Embryonic facial prominence (tissue), 1 donor: ENCODE measurements around the gene VPS11.
"Not testable (repeated sequence)": the region's sequence is repeated elsewhere in the genome, so short reads cannot be mapped to it uniquely, and the experiment has no call there.

Source experiments
- DNase-seq: peaks from one replicate; pipeline ENCODE4 v3.0.0-alpha.2; 2016; ENCODE audit errors: extremely low spot score

The VPS11 gene

GRCh38 chr11:119067371-119068222, at the start of gene VPS11:
Gene VPS11 (plus strand): TSS chr11:119067818. CDS start chr11:119067824, 6 bp downstream.
- DNase-seq, result peak; percentile 94

DNA sequence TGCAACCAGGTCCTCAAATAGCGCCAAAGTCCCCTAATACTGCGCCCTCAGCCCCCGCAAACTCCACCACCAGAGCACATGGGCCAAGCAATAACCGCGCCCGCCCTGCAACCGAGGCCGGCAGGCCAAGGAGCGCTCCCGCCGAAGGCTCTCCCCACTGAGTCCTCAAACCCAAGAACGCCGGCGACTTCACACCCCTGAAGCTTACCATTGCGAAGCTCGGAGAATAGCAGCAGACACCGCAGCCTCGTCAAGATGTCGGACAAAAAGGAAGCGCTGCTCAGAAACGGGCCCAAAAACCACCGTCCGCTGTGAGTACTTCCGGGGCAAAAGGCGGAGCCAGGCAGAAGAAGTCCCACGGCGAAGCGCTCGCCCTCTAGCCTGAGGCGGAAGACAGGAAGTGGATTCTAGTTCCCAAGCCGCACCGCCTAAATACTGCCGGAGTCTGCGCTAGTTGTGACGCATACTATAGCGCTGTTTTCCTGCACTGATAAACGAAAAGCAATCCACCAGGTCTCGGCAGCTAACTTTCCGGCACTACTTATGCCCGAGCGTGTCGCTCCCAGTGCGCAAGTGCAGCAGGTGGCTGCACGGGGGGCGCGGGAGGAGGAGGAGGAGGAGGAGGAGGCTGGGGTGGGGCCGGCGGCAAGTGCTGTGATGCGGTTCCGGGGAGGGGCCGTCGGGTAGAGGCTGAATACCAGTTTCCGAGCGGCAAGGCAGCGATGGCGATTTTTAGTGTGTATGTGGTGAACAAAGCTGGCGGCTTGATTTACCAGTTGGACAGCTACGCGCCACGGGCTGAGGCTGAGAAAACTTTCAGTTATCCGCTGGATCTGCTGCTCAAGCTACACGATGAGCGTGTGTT, 49.3 kb upstream of the VPS11 start, which contains the start of the genes RPS25 and TRAPPC4:
Gene RPS25, minus strand, starts transcription at position 270 of the 865 bp plus-strand sequence. Its CDS starts 59 bp downstream, at position 211.
Gene TRAPPC4, plus strand, starts transcription at position 693 of the 865 bp plus-strand sequence. Its CDS starts 30 bp downstream, at position 723.
- peak; percentile 95 for DNase-seq

DNA sequence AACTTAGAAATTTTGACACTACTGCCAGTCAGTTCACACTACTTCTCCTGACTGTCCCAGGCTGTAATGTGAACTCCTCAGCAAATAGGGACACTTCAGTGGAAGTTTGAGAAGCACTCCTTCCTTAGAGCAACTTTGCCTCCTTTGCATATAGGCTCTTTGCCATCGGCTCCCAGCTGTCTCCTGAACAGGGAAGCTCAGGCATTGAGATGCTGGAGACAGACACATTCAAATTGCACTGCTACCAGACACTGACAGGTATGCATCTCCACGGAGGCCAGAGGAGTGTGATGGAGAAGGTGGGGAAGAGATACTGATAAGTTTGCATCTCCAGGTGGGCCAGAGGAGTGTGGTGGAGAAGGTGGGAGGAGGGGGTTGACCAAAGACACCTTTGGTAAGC, 47.6 kb upstream of the VPS11 start:
- DNase-seq, result no peak

DNA sequence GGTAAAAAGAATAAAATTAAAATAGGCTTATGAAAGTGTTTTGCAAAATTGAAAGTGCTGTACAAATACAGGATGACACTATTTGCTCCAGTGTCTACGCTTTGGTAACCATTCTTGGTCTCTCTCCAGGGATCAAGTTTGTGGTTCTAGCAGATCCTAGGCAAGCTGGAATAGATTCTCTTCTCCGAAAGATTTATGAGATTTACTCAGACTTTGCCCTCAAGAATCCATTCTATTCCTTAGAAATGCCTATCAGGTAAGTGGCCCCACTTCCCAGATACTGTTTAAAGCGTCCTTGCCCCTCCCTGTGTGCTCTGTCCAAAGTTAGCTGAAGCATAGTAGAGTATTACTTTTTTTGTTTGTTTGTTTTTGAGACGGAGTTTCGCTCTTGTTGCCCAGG, 46.0 kb upstream of the VPS11 start:
- DNase-seq, result no peak

GRCh38 chr11:119023741-119024140, 43.9 kb upstream of the VPS11 start:
- DNase-seq, result no peak

DNA sequence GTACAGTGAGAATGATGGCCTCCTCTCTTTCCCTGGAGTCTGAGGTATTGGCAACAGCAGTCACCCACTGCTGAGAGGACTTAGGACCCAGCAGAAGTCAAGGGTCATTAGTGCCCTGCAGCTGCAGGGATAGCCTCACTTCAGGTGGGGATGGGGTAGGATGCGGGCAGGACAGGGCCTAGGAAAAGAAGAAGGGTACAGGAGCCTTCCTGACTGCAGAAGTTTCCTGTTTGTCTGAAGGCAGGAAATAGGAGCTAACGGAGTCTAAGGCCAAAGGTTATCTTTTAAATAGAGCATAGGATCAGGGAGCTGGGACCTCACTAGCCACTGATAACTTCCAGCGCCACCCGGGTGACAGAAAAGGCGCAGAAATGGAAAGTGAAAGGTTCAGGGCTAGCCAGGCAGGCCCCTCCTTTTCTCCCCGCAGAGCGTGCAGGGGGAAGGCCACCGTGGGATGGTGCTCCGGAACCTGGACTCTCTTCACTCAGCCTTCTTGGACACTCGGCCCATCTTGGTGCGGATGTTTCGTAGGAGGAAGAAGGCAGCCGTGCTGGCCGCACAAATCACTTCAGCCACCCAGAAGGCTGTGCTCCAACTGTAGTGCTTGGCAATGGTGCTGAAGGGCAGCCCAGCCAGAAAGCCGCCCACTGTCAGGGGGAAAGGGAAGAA, 43.1 kb upstream of the VPS11 start:
- DNase-seq, result no peak

DNA sequence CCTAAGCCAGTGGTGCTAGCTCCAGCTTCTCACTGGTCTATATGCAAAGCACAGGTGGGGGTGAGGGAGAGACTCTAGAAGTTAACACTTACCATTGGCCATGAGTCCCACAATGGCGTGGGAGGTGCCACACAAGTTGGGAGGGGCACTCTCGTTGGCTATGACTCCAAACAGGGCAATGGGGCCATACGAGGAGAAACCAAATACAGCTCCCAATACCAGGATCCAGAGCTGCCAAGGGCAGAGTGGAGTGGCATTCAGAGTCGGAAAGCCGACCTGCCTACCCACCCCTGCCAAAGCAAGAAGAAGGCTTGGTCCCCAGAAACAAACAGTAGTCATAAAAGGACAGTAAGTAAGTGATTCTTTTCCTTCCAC, 42.5 kb upstream of the VPS11 start:
- no peak for DNase-seq

DNA sequence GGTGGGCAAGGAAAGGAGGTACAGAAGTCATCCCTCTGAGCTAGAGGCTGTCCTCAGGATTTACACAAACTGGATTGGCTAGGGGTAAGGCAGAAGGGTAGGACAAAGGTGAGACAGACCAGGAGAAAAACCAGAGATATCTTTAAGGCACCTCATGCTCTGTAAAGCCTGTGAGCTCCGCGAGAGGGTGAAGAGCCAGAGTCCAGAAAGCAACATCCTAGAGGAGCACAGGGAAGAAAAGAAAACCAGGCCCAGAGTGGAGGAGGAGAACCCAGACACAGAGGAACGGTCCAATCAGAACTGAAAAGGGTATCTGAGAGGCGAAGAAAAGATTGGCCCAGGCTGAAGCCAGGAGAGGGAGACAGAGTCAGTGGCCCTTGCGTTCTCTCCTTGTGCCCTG, 42.1 kb upstream of the VPS11 start:
- DNase-seq, result no peak

DNA sequence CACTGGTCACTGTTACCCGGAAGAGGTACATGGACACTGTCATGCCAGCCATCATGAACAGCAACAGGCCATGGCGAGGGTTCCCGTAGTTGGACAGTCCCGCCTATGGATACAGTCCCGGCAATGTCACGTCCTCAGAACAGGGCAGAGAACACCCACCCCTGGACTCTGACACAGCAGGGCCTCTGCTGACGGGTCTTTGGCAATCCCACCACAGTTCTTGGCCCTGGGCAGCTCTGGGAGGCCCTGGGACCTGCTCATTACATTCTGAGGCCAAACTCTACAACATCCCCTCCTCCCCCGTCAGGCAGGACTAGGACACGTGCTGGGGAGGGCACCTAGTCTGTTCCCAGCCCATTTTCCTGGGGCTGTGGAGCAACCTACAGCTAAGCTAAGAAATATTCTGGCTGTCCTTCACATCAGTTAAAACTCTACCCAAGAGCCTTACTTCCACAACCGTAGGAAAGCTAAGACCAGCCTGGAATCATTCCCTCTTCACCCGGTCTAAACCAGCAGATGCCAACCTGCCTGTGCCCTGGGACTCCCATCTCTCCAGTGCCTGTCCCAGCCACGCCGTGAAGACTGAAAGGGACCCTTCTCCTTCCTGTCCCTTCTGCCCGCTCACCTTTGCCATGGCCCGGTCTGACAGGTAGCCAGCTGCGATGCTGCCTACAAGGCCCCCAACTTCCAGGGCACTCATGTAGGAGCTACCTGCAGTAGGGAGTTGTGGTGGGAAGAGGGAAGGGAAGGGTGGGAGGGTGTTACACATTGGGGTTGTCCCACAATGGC, 41.4 kb upstream of the VPS11 start:
- DNase-seq, result no peak

DNA sequence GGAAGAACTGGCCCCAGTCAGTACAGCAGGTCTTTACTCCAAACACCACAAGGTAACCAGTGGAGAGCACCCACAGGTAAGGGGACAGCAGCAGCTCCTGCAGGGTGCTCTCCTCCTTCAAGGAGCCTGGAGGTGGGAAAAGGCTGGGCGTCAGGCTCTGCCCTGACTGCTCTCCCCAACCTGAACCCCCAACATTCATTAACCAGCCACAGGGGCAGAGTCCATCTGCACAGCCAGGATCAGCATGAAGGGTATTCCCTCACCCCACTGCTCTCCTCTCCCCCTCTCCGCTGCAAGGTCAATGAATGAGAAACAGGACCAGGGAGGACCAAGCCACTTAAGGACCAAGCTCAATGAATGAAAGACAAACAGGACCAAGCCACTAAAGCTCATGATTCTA, 40.6 kb upstream of the VPS11 start:
- DNase-seq, result no peak

DNA sequence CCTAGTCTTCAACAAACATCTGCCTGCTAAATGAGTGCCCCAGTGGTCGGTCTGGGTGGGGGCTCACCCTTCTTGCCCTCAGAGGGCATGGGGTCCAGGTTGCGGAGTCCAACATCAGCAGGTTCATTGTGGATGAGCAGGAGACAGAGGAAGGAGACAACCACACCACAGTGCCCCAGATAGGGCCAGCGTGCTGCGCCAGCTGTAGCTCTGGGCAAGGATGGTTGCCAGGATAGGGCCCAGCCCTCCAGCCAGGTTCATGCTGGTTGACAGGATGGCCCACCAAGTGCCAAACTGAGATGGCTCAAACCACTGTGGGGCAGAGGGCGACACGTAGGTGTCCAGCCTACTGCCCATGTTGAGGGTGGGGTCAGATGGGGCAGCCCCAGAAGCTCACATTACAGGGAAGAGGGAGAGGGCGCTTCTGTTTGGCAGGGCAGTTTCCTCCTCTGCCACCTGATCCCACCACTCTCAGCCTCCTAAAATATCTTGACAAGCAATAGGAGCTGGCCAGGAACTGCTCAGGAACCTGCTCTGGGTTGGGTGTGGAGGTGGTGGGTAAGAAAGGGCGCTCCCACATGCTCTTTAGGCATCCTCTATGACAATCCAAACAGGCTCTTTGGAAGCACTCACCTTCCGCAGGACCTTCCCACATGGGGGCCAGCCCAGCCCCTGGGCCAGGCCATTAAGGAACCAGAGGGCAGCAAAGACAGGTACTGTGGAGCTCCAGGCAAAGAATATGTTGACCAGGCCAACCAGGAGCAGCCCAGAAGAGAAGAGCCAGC, 39.9 kb upstream of the VPS11 start:
- no peak for DNase-seq

DNA sequence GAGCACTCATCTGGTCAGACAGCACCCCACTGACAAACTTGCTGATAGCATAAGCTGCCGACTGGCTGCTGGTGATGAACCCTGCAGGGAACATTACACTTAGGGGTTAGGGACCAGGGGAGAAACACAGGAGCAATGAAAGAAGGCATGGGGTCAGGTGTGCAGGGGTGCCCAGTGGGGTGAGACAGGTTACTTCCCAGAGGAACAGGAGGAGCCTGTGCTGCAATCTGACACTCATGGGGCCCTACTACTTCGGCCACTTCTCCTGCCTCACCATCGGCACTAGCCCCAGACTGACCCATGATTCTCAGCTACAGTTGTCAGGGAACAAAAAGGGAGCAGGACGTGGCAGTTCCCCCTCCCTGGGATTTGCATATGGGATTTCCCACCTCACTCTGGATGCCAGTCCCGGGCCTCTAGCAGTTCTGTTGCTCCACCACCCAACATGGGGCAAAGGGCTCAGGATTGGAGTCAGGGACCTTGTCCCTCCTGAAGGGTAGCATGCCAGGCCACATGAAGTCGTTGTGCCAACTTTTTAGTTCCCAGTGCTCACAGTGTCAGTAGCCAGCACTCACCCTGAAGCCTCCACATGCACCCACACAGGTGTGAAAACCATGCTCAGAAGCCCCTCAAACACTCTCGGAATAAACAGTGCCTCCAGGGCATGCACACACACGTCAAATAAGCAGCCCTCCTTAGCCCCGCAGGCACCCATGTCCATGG, 39.1 kb upstream of the VPS11 start:
- DNase-seq, result no peak

DNA sequence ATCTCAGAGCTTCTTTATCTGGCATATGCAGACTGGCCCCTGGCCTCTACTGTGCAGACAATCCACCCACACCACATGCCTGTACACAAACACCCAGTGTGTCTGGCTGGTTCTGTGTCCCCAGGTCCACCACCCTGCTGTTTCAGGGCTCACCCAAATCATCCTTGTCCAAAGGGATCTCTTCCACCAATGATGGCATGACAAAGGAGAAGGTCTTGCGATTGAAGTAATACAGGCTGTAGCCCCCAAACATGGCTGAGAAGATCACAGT, 38.6 kb upstream of the VPS11 start:
- DNase-seq, result no peak

GRCh38 chr11:119029340-119030028, 38.1 kb upstream of the VPS11 start:
- DNase-seq, result no peak

DNA sequence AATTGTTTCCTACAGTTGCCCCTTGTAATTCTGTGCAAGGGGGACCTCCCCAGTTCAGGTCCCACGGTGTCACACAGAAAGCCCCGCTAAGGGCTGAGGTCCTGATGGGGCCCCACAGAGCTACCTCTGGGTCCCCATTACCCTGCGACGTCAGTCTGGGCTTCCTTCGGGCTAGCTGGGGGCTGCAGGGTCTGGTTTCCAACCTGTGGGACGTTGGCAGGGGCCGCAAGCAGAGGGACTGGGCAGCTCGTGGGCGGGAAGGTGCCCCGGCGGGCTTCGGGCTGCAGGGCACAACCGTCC, 37.6 kb upstream of the VPS11 start:
- no peak for DNase-seq

DNA sequence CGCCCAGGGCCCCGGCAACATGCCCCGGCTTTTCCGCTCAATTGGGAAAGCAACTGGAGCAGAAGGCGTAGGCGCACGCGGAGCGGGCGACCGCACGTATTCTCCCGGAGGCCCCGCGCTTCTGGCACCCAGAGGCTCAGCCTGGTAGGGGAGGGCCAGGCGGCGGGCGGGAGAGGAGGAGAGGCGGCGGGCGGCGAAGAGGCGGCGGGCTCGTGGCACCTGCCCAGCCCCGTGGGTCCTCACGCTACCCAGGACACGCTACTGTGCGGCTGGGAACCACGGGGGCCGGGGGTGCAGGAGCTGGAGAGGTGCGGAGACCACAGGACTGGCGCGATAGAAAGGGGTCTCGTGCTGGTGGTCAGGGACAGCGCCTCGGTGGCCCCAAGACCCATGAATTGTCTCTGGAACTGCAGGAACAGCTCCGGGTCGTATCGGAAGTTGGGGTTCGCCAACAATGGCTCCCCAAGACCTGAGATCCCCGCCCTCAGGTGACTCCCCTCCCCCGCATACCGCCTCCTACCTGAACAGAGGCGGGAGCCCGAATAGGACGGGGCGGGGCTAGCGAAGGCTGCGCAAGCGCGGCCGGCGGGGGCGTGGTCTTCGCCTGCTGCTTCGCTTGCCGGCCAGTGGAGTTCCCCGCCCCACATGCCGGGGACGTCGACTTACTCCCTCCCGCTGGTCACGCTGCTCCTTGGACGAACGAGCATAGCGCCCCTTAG, 37.1 kb upstream of the VPS11 start, which contains the start of gene SLC37A4:
Gene SLC37A4, minus strand, starts transcription at position 549 of the 719 bp plus-strand sequence.
- DNase-seq, result peak; percentile 84

DNA sequence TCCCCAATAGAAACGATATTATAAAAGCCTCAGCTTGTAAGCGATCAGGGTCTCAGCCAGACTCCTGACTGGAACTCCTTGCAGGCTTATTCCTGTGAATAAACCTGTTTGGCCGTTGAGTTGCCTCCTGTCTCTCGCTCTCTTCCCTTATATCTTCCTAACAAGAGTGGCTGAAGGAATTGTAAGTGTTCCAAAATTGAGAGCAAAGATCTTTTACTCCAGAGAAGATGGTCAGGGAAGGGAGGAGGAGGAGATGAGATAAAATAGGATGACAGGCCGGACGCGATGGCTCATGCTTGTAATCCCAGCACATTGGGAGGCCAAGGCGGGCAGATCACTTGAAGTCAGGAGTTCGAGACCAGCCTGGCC, 35.7 kb upstream of the VPS11 start:
- no peak for DNase-seq

- DNase-seq, result not testable (repeated sequence)
Observed at GRCh38 chr11:119033421-119033820, 34.2 kb upstream of the VPS11 start.

DNA sequence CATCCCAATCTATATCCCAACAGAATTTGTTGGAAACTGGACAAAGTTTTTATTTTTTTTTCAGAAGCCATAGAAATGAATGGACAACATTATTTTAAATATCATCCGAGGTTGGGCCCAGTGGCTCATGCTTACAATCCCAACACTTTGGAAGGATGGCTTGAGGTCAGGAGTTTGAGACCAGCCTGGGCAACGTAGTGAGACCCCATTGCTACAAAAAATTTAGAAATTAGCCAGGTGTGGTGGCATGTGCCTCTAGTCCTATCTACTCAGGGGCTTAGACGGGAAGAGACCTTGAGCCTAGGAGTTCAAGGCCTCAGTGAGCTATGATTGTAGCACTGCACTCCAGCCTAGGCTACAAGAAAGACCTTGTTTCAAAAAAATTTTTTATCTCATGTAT, 32.8 kb upstream of the VPS11 start:
- DNase-seq, result no peak
